Sigmoid colon (tissue), 7 donors: ENCODE measurements around the gene RAI2. TPM values are rescaled to one million over a fixed set of nuclear protein-coding genes. Genes with fewer than 3 reads are reported as not detected.

Experiments
- DNase-seq: peaks from one replicate; pipeline ENCODE4 v3.0.0-alpha.2; 2019
- H3K27ac ChIP-seq, 4 donors: fragments of 200-600 bp; sonication (generic); one replicate each; pipeline ENCODE4 v1.5.1; 2016 to 2019; ENCODE audit warnings: mild to moderate bottlenecking in 1 of 4
- H3K27me3 ChIP-seq, 3 donors: fragments of 200-600 bp; sonication (generic); one replicate each; pipeline ENCODE4 v1.5.1; 2019; ENCODE audit warnings: mild to moderate bottlenecking in 1 of 3
- H3K36me3 ChIP-seq, 4 donors: fragments of 200-600 bp; sonication (generic); one replicate each; pipeline ENCODE4 v1.5.1; 2016 to 2019
- H3K4me1 ChIP-seq, 4 donors: fragments of 200-600 bp; sonication (generic); one replicate each; pipeline ENCODE4 v1.5.1; 2017 to 2019
- H3K4me3 ChIP-seq, 4 donors: fragments of 200-600 bp; sonication (generic); one replicate each; pipeline ENCODE4 v1.5.1; 2017 to 2019; ENCODE audit warnings: mild to moderate bottlenecking in 2 of 4, moderate library complexity in 1 of 4
- H3K9me3 ChIP-seq, 4 donors: fragments of 200-600 bp in 3 of 4; sonication (generic) in 3 of 4; one replicate each; pipeline versions ENCODE4 v1.5.1 to v1.6.1; 2013 to 2019
- CTCF ChIP-seq, 4 experiments: fragments of 450-650 bp in 3 of 4; fragments of 200-600 bp in 1 of 4; IDR thresholded peaks; one replicate each; pipeline ENCODE4 v1.5.1; 2016 to 2019; ENCODE audit warnings: antibody characterized with exemption in 4 of 4, mild to moderate bottlenecking in 3 of 4, moderate library complexity in 2 of 4
- EP300 ChIP-seq, 4 donors: sonication (generic); formaldehyde crosslinking; IDR thresholded peaks; one replicate each; pipeline ENCODE4 v1.6.1; 2017; ENCODE audit warnings: antibody characterized with exemption in 4 of 4
- POLR2A ChIP-seq, 2 donors: fragments of 450-650 bp; IDR thresholded peaks; one replicate each; pipeline ENCODE4 v1.6.1; 2016; ENCODE audit warnings: antibody characterized with exemption in 2 of 2, mild to moderate bottlenecking in 2 of 2, moderate library complexity in 2 of 2
- POLR2AphosphoS5 ChIP-seq, 4 donors: sonication (generic); formaldehyde crosslinking; IDR thresholded peaks; one replicate each; pipeline ENCODE4 v1.6.1; 2017; ENCODE audit warnings: antibody characterized with exemption in 4 of 4
- WGBS, 2 donors: extraction: QIAGEN DNeasy Blood & Tissue Kit; methylation state at CpG; one replicate each; pipeline ENCODE4 v1.1.7; 2013; 5-methylcytosine and 5-hydroxymethylcytosine counted together
- intact Hi-C: fragments of 100-400 bp; cut with DNase I; formaldehyde crosslinking; loops from one replicate; pipeline ENCODE4 v1.15.1; 2023
- polyA plus RNA-seq, 3 donors: library from polyadenylated mRNA; stranded (reverse); fragments of 200-250 nt; gene quantifications; one replicate each; pipeline ENCODE4 v1.2.3, GENCODE V29; 2013
- total RNA-seq, 4 donors: library from RNA; depleted of rRNA; stranded (reverse); fragments of >200 nt; gene quantifications; one replicate each; pipeline ENCODE4 v1.1.0, GENCODE V29; 2016
- donor health status: healthy with polysubstance abuse.
- donor health status: Bipolar disorder and iron deficiency.
- donor health status: healthy.

The RAI2 gene
- total and polyA plus RNA-seq, 7 donors = 3.7 to 26.0 (median 19.6) TPM

GRCh38 chrX:17820100-17820499 lies 41.0 kb downstream of the RAI2 start:
- H3K4me1 ChIP-seq = peaks cover 0 to 18% (median 8%) of the 10 kb centered on the region in 4 donors
- 34 to 49% methylated on average over 3 of the region's 3 CpGs for WGBS, 2 donors
- no peaks in the 10 kb centered on the region for H3K27me3 ChIP-seq
- intact Hi-C loops = no loop called here
- DNase-seq = no peak
- TF ChIP-seq CTCF (IDR thresholded peaks at IDR 0.05) = no peak
- TF ChIP-seq POLR2A (IDR thresholded peaks at IDR 0.05) = no peak
- H3K4me3 ChIP-seq = no peak overlapping the region
- no peak overlapping the region for H3K27ac ChIP-seq
- H3K36me3 ChIP-seq = no peaks in the 10 kb centered on the region
- no peaks in the 10 kb centered on the region for H3K9me3 ChIP-seq

DNA sequence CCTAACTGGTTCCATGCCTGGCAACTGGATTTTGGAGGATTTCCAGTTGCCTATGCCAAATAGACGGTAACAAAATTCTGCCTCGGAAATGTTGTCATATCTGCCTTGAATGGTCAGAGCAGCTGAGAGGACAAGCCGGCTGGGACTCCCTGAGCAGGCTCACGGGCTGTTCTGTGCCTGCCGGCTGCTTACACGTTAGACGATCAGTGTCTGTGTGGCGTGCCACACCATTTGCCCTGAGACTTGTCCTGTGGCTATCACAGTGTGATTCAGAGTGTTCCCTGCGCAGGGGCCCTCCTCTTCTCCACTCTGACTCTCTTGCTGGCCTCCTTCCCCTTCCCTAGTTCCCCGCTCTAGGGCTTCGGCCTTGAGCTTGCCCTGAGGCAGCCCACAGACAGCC lies 42.4 kb downstream of the RAI2 start:
- H3K4me3 ChIP-seq = no peak overlapping the region
- no peaks in the 10 kb centered on the region for H3K36me3 ChIP-seq
- H3K27me3 ChIP-seq = no peaks in the 10 kb centered on the region
- no peaks in the 10 kb centered on the region for H3K9me3 ChIP-seq
- no peak overlapping the region for H3K27ac ChIP-seq
- intact Hi-C loops = no loop called here
- TF ChIP-seq EP300 (IDR thresholded peaks at IDR 0.05) = no peak
- no peak for TF ChIP-seq POLR2A (IDR thresholded peaks at IDR 0.05)
- TF ChIP-seq POLR2AphosphoS5 (IDR thresholded peaks at IDR 0.05) = no peak
- no peak for TF ChIP-seq CTCF (IDR thresholded peaks at IDR 0.05)
- peaks cover 0 to 24% (median 11%) of the 10 kb centered on the region in 4 donors for H3K4me1 ChIP-seq
- DNase-seq = no peak
- 91 to 92% methylated on average over 11 of the region's 11 CpGs for WGBS, 2 donors

DNA sequence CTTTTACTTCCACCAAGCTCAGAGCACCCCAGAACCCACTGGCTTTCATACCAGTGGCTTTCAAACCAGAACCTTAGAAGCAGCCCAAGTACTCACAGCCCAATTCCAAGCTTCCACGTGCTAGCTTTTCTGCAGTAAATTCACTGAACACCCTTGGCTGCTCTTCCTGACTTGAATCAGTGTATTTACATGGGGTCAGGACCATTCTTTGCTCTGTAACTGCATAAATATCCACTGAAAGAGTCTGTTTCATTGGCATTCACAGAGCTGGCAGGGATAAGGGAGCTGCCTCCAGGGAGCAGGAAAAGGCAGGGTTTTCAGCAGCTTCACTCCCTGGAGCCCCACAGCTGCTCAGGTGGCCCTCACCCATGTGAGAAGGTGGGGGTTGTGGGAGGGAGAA lies 43.8 kb downstream of the RAI2 start:
- WGBS, 2 donors = 69 to 71% methylated on average over 1 of the region's 1 CpG
- no peak for TF ChIP-seq EP300 (IDR thresholded peaks at IDR 0.05)
- no peak for TF ChIP-seq POLR2A (IDR thresholded peaks at IDR 0.05)
- no peak for TF ChIP-seq CTCF (IDR thresholded peaks at IDR 0.05)
- no peak for TF ChIP-seq POLR2AphosphoS5 (IDR thresholded peaks at IDR 0.05)
- intact Hi-C loops = no loop called here

DNA sequence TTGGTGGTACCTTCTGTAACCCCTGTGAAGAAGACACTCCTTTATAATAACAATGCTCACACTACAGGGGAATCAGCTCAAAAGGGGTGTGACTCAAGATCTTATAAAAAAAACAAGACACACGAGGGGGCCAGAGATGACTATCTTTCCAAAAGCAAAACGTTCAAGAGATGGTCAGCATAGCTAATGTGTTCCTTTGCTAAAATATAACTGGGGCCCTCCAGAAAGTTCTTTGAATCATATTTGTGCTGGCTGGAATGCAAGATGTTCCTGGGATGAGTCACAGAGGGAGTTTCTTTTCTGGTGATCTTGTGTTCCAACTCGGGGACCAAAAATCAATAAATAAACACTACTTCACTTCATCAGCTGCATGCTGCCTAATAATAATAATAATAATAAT lies 46.5 kb downstream of the RAI2 start:
- 39 to 44% methylated on average over 3 of the region's 3 CpGs for WGBS, 2 donors
- no peaks in the 10 kb centered on the region for H3K9me3 ChIP-seq
- TF ChIP-seq CTCF (IDR thresholded peaks at IDR 0.05) (no peak), POLR2AphosphoS5 (IDR thresholded peaks at IDR 0.05) (no peak), POLR2A (IDR thresholded peaks at IDR 0.05) (no peak), EP300 (IDR thresholded peaks at IDR 0.05) (no peak)
- peak overlapping the region in 1 of 4 donors; percentile 34 for H3K27ac ChIP-seq
- intact Hi-C loops = no loop called here
- no peak overlapping the region for H3K4me3 ChIP-seq
- no peaks in the 10 kb centered on the region for H3K36me3 ChIP-seq
- H3K4me1 ChIP-seq = peaks cover 0 to 36% (median 11%) of the 10 kb centered on the region in 4 donors
- no peaks in the 10 kb centered on the region for H3K27me3 ChIP-seq
- DNase-seq = no peak

More for the DNA sequence above, 43.8 kb downstream of the RAI2 start:
- Histone ChIP-seq H3K4me1 (peaks cover 0 to 34% (median 11%) of the 10 kb centered on the region in 4 donors), H3K27me3 (no peaks in the 10 kb centered on the region), H3K9me3 (no peaks in the 10 kb centered on the region), H3K4me3 (no peak overlapping the region), H3K27ac (peak overlapping the region in 1 of 4 donors; percentile 14), H3K36me3 (no peaks in the 10 kb centered on the region)
- DNase-seq = no peak

DNA sequence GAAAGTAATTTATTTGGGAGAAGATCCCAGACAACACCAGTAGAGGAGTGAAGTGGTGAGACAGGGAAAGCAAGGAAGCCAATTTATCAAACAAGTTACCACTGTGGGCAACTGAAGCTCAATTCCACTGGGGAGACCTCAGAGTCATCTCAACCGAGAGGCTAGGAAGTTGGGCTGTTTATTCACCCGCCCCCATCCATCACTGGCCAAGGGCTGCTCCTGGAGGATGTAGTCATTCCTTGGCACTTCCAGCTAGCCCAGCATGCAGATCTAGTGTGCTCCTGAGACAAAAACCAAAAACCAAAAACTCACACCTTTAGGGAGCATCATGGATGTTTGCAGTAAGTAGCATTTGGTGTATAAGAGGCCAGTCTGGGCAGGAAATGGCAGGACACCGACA lies 47.0 kb downstream of the RAI2 start:
- TF ChIP-seq POLR2AphosphoS5 (IDR thresholded peaks at IDR 0.05) (no peak), POLR2A (IDR thresholded peaks at IDR 0.05) (no peak), CTCF (IDR thresholded peaks at IDR 0.05) (no peak), EP300 (IDR thresholded peaks at IDR 0.05) (no peak)
- Histone ChIP-seq H3K9me3 (no peaks in the 10 kb centered on the region), H3K27ac (peak overlapping the region in 1 of 4 donors; percentile 34), H3K4me3 (no peak overlapping the region), H3K4me1 (peaks cover 0 to 36% (median 11%) of the 10 kb centered on the region in 4 donors), H3K27me3 (no peaks in the 10 kb centered on the region), H3K36me3 (no peaks in the 10 kb centered on the region)
- DNase-seq = no peak
- WGBS, 2 donors = 80 to 85% methylated on average over 3 of the region's 3 CpGs
- intact Hi-C loops = no loop called here
